EH (cell line): ENCODE results near the gene FSCN2.

Experiments used
- DNase-seq: peaks from one replicate; pipeline ENCODE4 v3.0.0-alpha.2; 2015; ENCODE audit warnings: low read depth

The FSCN2 gene

GRCh38 chr17:81489998-81490992 is 37.9 kb upstream of the FSCN2 start:
- DNase-seq, result no peak

- DNase-seq, result no peak
These were observed 37.0 kb upstream of the FSCN2 start for GRCh38 chr17:81491181-81491581.

- no peak for DNase-seq
These were observed 36.4 kb upstream of the FSCN2 start for GRCh38 chr17:81491761-81492160.

GRCh38 chr17:81492202-81492601 is 36.0 kb upstream of the FSCN2 start:
- no peak for DNase-seq

DNA sequence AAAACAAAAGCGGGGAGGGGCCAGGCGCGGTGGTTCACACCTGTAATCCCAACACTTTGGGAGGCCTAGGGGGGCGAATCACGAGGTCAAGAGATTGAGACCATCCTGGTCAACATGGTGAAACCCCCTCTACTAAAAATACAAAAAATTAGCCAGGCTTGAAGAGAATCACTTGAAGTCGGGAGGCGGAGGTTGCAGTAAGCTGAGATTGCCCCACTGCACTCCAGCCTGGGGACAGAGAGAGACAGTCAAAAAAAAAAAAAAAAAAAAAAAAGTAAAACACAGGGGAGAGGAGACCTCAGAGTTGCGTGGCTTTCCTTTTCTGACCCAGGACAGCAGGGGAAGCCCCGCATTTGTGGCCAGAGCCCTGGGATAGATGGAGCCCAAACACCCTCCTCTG is 35.5 kb upstream of the FSCN2 start:
- no peak for DNase-seq

DNA sequence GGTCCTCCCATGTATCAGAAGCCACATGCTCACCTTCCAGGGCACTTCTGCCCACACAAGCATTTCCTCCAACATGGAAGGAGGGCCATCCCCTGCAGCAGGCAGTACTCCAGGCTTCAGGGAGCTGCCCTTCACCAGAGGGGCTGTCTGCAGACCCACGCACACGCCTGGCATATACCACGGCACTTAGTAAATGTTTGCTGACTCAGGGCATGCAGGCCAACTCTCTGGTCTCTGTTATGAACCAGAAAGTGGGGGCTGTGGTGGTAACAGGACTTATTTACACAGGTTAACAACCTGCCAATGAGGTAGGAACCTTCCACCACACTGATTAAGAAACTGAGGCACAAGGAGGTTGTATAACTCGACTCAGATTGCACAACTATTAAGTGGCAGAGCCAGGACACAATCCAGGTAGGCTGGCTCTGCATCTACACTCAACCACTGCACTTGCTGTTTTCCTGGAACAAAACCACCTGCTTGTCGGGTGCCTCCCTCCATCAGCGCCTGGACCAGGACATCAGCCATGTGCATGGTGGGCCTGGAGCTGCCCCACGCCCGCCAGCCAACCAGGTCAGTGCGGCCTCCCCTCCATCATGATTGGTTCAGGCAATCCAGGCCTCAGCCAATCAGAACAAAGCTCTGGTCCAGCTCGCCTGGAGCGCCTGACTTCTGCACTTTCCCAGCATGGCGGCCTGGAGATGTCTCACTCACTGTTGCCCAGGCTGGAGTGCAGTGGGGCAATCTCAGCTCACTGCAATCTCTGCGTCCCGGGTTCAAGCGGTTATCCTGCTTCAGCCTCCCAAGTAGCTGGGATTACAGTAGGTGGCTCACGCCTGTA is 34.8 kb upstream of the FSCN2 start:
- DNase-seq, result no peak

DNA sequence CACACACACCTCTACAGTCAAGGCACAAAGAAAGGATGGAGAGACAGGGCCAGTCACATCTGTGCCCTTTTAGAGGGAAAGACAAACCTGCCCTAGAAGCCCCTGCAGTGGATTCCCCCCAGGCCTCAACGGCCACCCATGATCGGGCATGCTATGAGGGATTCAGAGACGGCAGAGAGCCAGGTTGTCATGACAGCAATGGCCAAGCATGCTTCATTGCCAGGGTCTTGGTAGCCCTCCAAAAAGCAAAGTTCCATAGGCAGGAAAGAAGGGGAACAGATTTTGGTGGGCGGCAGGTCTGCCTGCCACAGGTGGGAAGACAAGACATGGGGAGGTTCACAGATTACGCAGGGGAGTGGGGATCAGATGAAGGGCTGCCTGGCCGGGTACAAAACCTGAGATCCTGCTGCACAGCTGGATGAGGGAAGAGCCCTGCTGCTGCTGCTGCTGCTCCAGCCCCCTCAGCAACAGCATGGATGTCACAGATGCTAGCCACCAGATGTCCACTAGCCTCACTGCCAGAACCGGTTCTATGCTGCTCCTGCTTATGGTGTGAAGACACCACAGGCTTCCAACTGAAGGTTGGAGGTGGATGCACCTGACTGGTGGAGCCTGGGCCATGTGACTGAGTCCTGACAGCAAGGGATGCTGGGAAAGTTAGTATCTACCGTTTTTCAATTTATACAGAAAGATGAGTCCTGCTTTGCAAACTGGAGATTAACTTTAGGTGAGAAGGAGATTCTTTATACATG is 33.4 kb upstream of the FSCN2 start:
- no peak for DNase-seq

GRCh38 chr17:81498953-81499600 is 29.1 kb upstream of the FSCN2 start:
- DNase-seq, result no peak

DNA sequence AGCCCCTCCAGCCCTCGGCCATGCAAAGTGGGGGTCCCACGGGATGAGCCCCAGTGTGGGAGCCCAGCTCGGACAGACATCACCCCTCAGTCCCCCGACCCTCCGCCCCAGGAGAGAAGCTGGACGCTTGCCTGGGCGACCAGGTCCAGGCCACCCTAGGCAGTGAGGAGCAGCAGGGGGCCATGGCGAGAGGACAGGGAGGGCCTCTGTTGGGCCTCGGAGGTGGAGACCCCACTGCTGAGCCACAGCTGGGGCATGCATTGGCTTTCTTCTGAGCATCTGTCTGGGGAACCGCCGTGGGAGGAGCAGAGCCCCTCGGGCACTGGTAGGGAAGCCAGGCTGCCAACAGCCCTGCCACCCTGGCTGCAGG is 28.6 kb upstream of the FSCN2 start:
- DNase-seq, result no peak

GRCh38 chr17:81500047-81500446 is 28.1 kb upstream of the FSCN2 start:
- DNase-seq, result peak; percentile 67

- DNase-seq, result peak; percentile 34
These were observed 25.6 kb upstream of the FSCN2 start for GRCh38 chr17:81502471-81503017.

GRCh38 chr17:81503619-81504018 is 24.6 kb upstream of the FSCN2 start:
- DNase-seq, result no peak

DNA sequence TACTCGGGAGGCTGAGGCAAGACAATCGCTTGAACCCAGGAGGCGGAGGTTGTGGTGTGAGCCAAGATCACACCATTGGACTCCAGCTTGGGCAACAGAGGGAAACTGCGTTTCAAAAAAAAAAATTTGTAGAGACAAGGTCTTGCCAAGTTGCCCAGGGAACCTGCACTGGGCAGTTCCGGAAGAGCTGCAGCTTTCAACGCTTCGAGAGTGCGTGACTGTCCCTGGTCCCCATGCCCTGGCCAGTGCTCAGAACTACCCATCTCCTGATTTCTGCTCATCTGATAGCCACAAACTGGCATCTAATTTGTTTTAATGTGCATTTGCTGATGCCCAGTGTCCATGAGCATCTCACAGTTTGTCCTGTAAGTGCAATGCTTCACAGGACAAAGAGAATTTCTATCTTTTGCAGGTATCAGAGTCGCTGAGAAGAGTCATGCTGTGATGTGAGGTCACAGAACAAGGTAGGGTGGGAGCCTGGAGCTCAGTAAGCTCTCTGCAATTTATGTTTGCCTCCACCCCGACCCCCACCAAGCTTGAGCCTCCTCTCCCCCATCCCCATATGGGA is 19.5 kb upstream of the FSCN2 start:
- peak; percentile 67 for DNase-seq

GRCh38 chr17:81509207-81509971 is 18.8 kb upstream of the FSCN2 start:
- DNase-seq, result no peak

DNA sequence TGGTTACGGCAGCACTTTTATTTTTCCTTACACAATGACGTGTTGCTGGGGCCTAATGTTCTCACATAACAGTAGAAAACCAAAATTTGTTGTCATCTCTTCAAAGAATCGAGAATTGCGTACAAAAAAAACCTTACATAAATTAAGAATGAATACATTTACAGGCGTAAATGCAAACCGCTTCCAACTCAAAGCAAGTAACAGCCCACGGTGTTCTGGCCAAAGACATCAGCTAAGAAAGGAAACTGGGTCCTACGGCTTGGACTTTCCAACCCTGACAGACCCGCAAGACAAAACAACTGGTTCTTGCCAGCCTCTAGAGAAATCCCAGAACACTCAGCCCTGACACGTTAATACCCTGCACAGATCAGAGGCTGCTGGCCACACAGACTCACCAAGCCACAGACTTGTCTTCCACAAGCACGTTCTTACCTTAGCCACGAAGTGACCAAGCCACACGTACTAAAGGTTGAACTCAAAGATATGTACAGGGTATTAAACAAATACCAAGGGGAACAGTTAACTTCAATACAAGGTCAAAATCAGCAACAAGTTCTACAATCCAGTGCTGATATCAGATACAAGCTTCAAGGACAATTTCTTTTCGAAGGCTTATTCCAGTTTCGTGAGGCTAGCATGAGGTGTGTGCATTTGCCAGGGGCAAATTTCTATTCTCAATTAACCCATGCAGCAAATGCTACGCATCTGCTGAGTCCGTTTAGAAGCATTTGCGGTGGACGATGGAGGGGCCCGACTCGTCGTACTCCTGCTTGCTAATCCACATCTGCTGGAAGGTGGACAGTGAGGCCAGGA is 18.0 kb upstream of the FSCN2 start:
- no peak for DNase-seq

DNA sequence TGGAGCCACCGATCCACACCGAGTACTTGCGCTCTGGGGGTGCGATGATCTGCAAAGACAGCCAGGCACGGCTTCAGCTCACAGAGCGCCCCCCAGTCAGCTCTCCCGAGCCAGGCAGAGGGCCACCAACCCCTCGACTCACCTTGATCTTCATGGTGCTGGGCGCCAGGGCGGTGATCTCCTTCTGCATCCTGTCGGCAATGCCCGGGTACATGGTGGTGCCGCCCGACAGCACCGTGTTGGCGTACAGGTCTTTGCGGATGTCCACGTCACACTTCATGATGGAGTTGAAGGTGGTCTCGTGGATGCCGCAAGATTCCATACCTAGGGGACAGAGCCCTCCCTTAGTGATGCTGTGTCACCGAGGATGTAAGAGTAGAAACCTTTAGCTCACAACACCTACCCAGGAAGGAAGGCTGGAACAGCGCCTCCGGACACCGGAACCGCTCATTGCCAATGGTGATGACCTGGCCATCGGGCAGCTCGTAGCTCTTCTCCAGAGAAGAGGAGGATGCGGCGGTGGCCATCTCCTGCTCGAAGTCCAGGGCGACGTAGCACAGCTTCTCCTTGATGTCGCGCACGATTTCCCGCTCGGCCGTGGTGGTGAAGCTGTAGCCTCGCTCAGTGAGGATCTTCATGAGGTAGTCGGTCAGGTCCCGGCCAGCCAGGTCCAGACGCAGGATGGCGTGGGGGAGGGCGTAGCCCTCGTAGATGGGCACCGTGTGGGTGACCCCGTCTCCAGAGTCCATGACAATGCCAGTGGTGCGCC is 17.2 kb upstream of the FSCN2 start:
- DNase-seq, result peak; percentile 60

GRCh38 chr17:81511554-81511803 is 16.7 kb upstream of the FSCN2 start:
- no peak for DNase-seq

- peak; percentile 49 for DNase-seq
These were observed 16.2 kb upstream of the FSCN2 start for GRCh38 chr17:81511804-81512561.
